ENCODE data around the gene PBX3. TPM values are rescaled to one million over a fixed set of nuclear protein-coding genes. Genes with fewer than 3 reads are reported as not detected.

PBX3 gene
- total and polyA plus RNA-seq, 10 of the 15 experiments (the other 5 are each of a cell fraction or from before 2014, with no cell fraction given), result 6.7 to 146 (median 22.2) TPM

- no peak overlapping the region for H2AFZ ChIP-seq (ENCODE audit: control insufficient read depth, low read depth, low read length)
- POLR2A ChIA-PET, result interaction anchor here (0.6 to 1.3 kb wide), 3 partner anchors 40 to 492 kb away, joined by 3 read pairs; no protein-coding TSS in a partner anchor
- H3K4me3 ChIP-seq, result no peak overlapping the region
- H4K20me1 ChIP-seq (ENCODE audit: control insufficient read depth, insufficient read depth), result no peaks in the 10 kb centered on the region
- peaks cover 9% of the 10 kb centered on the region for H3K79me2 ChIP-seq (ENCODE audit: control insufficient read depth, insufficient read depth, low read length)
- CTCF ChIA-PET, result interaction anchor here (1.0 to 1.8 kb wide), 3 partner anchors 11 to 294 kb away, joined by 3 to 6 read pairs (median 4); no protein-coding TSS in a partner anchor
- no peaks in the 10 kb centered on the region for H3K9me3 ChIP-seq (replicated peaks; ENCODE audit: control insufficient read depth, insufficient read depth, low read length)
- no peak overlapping the region for H3K9ac ChIP-seq (ENCODE audit: control insufficient read depth, insufficient read depth, low read length)
- FAIRE-seq, result no peak
- ATAC-seq, result no peak
- SMC1A ChIA-PET (ENCODE audit: uncharacterized antibody, unreplicated experiment), result interaction anchor here (0.6 to 2.9 kb wide), 3 partner anchors 11 to 310 kb away, joined by 3 to 11 read pairs (median 3); no protein-coding TSS in a partner anchor
- TF ChIP-seq SP1 (IDR thresholded peaks at IDR 0.05; ENCODE audit: low read depth, low read length) (no peak), MYB (IDR thresholded peaks at IDR 0.05; ENCODE audit: borderline replicate concordance, low read depth, low read length) (no peak), DPF2 (IDR thresholded peaks at IDR 0.05) (no peak)
- intact Hi-C loops (cut with micrococcal nuclease; ENCODE audit: unreplicated experiment), result no loop called here
- no peak overlapping the region for H3K27ac ChIP-seq (ENCODE audit: control insufficient read depth, insufficient read depth)
- H3K4me2 ChIP-seq (ENCODE audit: control insufficient read depth, insufficient read depth), result no peak overlapping the region
- no peaks in the 10 kb centered on the region for H3K27me3 ChIP-seq (replicated peaks in 1 of 2; ENCODE audit: control insufficient read depth in 2 of 2, insufficient read depth in 2 of 2, low read length in 1 of 2)
- DNase-seq (ENCODE audit: low read depth, low spot score), result no peak
- no peaks in the 10 kb centered on the region for H3K4me1 ChIP-seq (ENCODE audit: control insufficient read depth, insufficient read depth, low read length)
- H3K36me3 ChIP-seq (ENCODE audit: control insufficient read depth in 2 of 2, insufficient read depth in 2 of 2, low read length in 1 of 2), result no peaks in the 10 kb centered on the region; a peak in 1 of 4 replicates
- BruUV-seq (replicated peaks), result no TSS peak
- in situ Hi-C loops (cut with MboI), result no loop called here
- RAD21 ChIA-PET (ENCODE audit: unreplicated experiment), result interaction anchor here (0.6 kb wide), 1 partner anchor 218 kb away, joined by 3 read pairs; no protein-coding TSS in a partner anchor
- 97% methylated on average over 2 of the region's 2 CpGs for WGBS (ENCODE audit: insufficient coverage, insufficient replicate concordance, low lambda C conversion rate, missing lambda C conversion rate)
Measured at GRCh38 chr9:125852386-125852785, 105.2 kb downstream of the PBX3 start.

GRCh38 chr9:125854553-125855275 lies 107.5 kb downstream of the PBX3 start:
- ATAC-seq (peak; percentile 43), DNase-seq (ENCODE audit: low read depth, low spot score) (no peak), FAIRE-seq (no peak)
- ChIA-PET RAD21 (ENCODE audit: unreplicated experiment) (no interaction called here), POLR2A (no interaction called here), CTCF (interaction anchor here (0.9 to 1.3 kb wide), 3 partner anchors 26 to 296 kb away, joined by 3 to 4 read pairs (median 3); no protein-coding TSS in a partner anchor), SMC1A (ENCODE audit: uncharacterized antibody, unreplicated experiment) (interaction anchor here (0.9 to 1.9 kb wide), 5 partner anchors 9 to 95 kb away, joined by 3 to 8 read pairs (median 4); no protein-coding TSS in a partner anchor)
- H3K4me2 ChIP-seq (ENCODE audit: control insufficient read depth, insufficient read depth), result no peak overlapping the region
- no peaks in the 10 kb centered on the region; a peak in 1 of 4 replicates for H3K36me3 ChIP-seq (ENCODE audit: control insufficient read depth in 2 of 2, insufficient read depth in 2 of 2, low read length in 1 of 2)
- no peak overlapping the region for H3K9ac ChIP-seq (ENCODE audit: control insufficient read depth, insufficient read depth, low read length)
- H3K4me3 ChIP-seq, result no peak overlapping the region
- intact Hi-C loops (cut with micrococcal nuclease; ENCODE audit: unreplicated experiment), result no loop called here
- no peaks in the 10 kb centered on the region for H3K4me1 ChIP-seq (ENCODE audit: control insufficient read depth, insufficient read depth, low read length)
- peaks cover 9% of the 10 kb centered on the region for H3K79me2 ChIP-seq (ENCODE audit: control insufficient read depth, insufficient read depth, low read length)
- no peak overlapping the region for H2AFZ ChIP-seq (ENCODE audit: control insufficient read depth, low read depth, low read length)
- no peaks in the 10 kb centered on the region for H4K20me1 ChIP-seq (ENCODE audit: control insufficient read depth, insufficient read depth)
- BruUV-seq (replicated peaks), result no TSS peak
- no peaks in the 10 kb centered on the region for H3K9me3 ChIP-seq (replicated peaks; ENCODE audit: control insufficient read depth, insufficient read depth, low read length)
- H3K27me3 ChIP-seq (replicated peaks in 1 of 2; ENCODE audit: control insufficient read depth in 2 of 2, insufficient read depth in 2 of 2, low read length in 1 of 2), result no peaks in the 10 kb centered on the region
- in situ Hi-C loops (cut with MboI), result no loop called here
- H3K27ac ChIP-seq (ENCODE audit: control insufficient read depth, insufficient read depth), result no peak overlapping the region
- no peak for TF ChIP-seq ZNF207 (IDR thresholded peaks at IDR 0.05; ENCODE audit: borderline replicate concordance)
- TF ChIP-seq POLR2A (IDR thresholded peaks at IDR 0.05; ENCODE audit: low read depth, low read length), result no peak
- no peak for TF ChIP-seq ZBTB4 (CRISPR knock-in tag; IDR thresholded peaks at IDR 0.05)
- no peak for TF ChIP-seq STAT3 (IDR thresholded peaks at IDR 0.05; ENCODE audit: low read depth, low read length)
- TF ChIP-seq BRCA1 (IDR thresholded peaks at IDR 0.05; ENCODE audit: low read depth, low read length), result no peak
- TF ChIP-seq ZBTB11 (CRISPR knock-in tag; IDR thresholded peaks at IDR 0.05), result no peak
- TF ChIP-seq FOXM1 (IDR thresholded peaks at IDR 0.05; ENCODE audit: low read depth, low read length), result no peak
- no peak for TF ChIP-seq ZNF24 (IDR thresholded peaks at IDR 0.05)
